Measurements from ENCODE around the gene SCYGR1.

GRCh38 chr2:227341553-227341952 is 46.2 kb downstream of the SCYGR1 start:
- TF ChIP-seq CTCF (conservative IDR thresholded peaks at IDR 0.05 in 1 of 2, IDR thresholded peaks at IDR 0.05 in 1 of 2; ENCODE audit: extremely low read depth in 1 of 2, insufficient read depth in 1 of 2, low read depth in 1 of 2, low read length in 2 of 2) (no peak), EZH2 (IDR thresholded peaks at IDR 0.05; ENCODE audit: borderline replicate concordance, low read length) (no peak)

All from mammary epithelial cell (primary cell).